Bronchial epithelial cell (primary cell): Measurements from ENCODE around the gene DNM3. TPM values are rescaled to one million over a fixed set of nuclear protein-coding genes. Genes with fewer than 3 reads are reported as not detected.

ENCODE experiments used
- DNase-seq: peaks from one replicate; pipeline ENCODE4 v3.0.0-alpha.2; 2010; ENCODE audit warnings: low read depth
- FAIRE-seq: peaks from 2 replicates; lab custom pipeline; 2011; peaks lifted over from hg19 to GRCh38; lab: Jason Lieb, UNC
- H3K27me3 ChIP-seq: 2 replicates; pipeline ENCODE4 v1.5.1; 2011; ENCODE audit warnings: low read length; ENCODE audit not compliant: control insufficient read depth, insufficient read depth
- H3K36me3 ChIP-seq: 2 replicates; pipeline ENCODE4 v1.5.1; 2011; ENCODE audit warnings: low read length; ENCODE audit not compliant: control insufficient read depth, insufficient read depth
- H3K4me3 ChIP-seq: 2 replicates; pipeline ENCODE4 v1.5.1; 2011; ENCODE audit warnings: mild to moderate bottlenecking, low read depth, low read length, control low read depth
- CTCF ChIP-seq: IDR thresholded peaks from 2 replicates; pipeline ENCODE4 v1.5.1; 2011; ENCODE audit warnings: mild to moderate bottlenecking, moderate library complexity, low read length, control low read depth, inconsistent platforms; ENCODE audit not compliant: insufficient read depth, severe bottlenecking
- total RNA-seq: library from RNA; depleted of rRNA; stranded (reverse); fragments of >200 nt; gene quantifications from 2 replicates; pipeline ENCODE4 v1.2.1, GENCODE V29; 2014

DNM3 gene
- total RNA-seq, 1 donor from 2014 or later, result 1.3 TPM

GRCh38 chr1:171922999-171923398 is 81.7 kb downstream of the DNM3 start:
- Histone ChIP-seq H3K4me3 (no peak overlapping the region), H3K27me3 (no peaks in the 10 kb centered on the region), H3K36me3 (no peaks in the 10 kb centered on the region)
- TF ChIP-seq CTCF, result no peak
- DNase-seq (no peak), FAIRE-seq (no peak)

GRCh38 chr1:171929121-171929520 is 87.8 kb downstream of the DNM3 start:
- Histone ChIP-seq H3K4me3 (no peak overlapping the region), H3K27me3 (no peaks in the 10 kb centered on the region), H3K36me3 (no peaks in the 10 kb centered on the region)
- FAIRE-seq (peak; percentile 66), DNase-seq (no peak)
- peak; percentile 5 for TF ChIP-seq CTCF

- FAIRE-seq, result no peak
Measured at GRCh38 chr1:171931752-171932151, 90.5 kb downstream of the DNM3 start.

GRCh38 chr1:171934664-171935063 is 93.4 kb downstream of the DNM3 start:
- H3K27me3 ChIP-seq, result no peaks in the 10 kb centered on the region
- H3K36me3 ChIP-seq, result no peaks in the 10 kb centered on the region
- FAIRE-seq (no peak), DNase-seq (no peak)
- no peak for TF ChIP-seq CTCF
- H3K4me3 ChIP-seq, result no peak overlapping the region

More at GRCh38 chr1:171931752-171932151, 90.5 kb downstream of the DNM3 start:
- no peak for DNase-seq
- Histone ChIP-seq H3K36me3 (no peaks in the 10 kb centered on the region), H3K4me3 (no peak overlapping the region), H3K27me3 (no peaks in the 10 kb centered on the region)
- TF ChIP-seq CTCF, result no peak

- Histone ChIP-seq H3K36me3 (no peaks in the 10 kb centered on the region), H3K27me3 (no peaks in the 10 kb centered on the region), H3K4me3 (no peak overlapping the region)
- no peak for FAIRE-seq
- DNase-seq, result no peak
- TF ChIP-seq CTCF, result no peak
Measured at GRCh38 chr1:171935086-171935485, 93.8 kb downstream of the DNM3 start.

- FAIRE-seq (no peak), DNase-seq (peak; percentile 17)
- no peak overlapping the region for H3K4me3 ChIP-seq
- no peaks in the 10 kb centered on the region for H3K36me3 ChIP-seq
- no peak for TF ChIP-seq CTCF
- no peaks in the 10 kb centered on the region for H3K27me3 ChIP-seq
Measured at GRCh38 chr1:171935664-171936063, 94.4 kb downstream of the DNM3 start.
